B cell (primary cell): Measurements from ENCODE around the gene AMFR. TPM values are rescaled to one million over a fixed set of nuclear protein-coding genes. Genes with fewer than 3 reads are reported as not detected.
A peak's percentile ranks its signal among the peaks of the same experiment; 100 is the strongest.

Experiments used
- ATAC-seq: fragments of 200-7000 bp; cut with Tn5 transposase; one replicate; pipeline ENCODE4 v1.10.0; 2021; ENCODE audit warnings: low read depth, mild to moderate bottlenecking, moderate number of reproducible peaks, moderate library complexity
- CTCF ChIA-PET: fragments of 350-600 bp; sonication (Branson Sonifier 250); formaldehyde crosslinking; loops from one replicate; lab custom pipeline; 2021; ENCODE audit warnings: antibody characterized with exemption, inconsistent platforms; lab: Charles Lee
- POLR2A ChIA-PET: fragments of 350-600 bp; sonication (Branson Sonifier 250); formaldehyde crosslinking; loops from one replicate; lab custom pipeline; 2021; ENCODE audit warnings: antibody characterized with exemption; lab: Charles Lee
- DNase-seq: peaks from one replicate; pipeline ENCODE4 v3.0.0; 2013
- H2AFZ ChIP-seq: 2 replicates; pipeline ENCODE4 v1.6.1; 2012; ENCODE audit warnings: mild to moderate bottlenecking, low read depth, low read length; ENCODE audit not compliant: insufficient read depth, poor library complexity, severe bottlenecking
- H3K27ac ChIP-seq, 2 donors: 1 replicate in 1 of 2; 2 replicates in 1 of 2; pipeline ENCODE4 v1.5.1; 2012 to 2013; ENCODE audit warnings: low read length in 2 of 2, mild to moderate bottlenecking in 2 of 2, moderate library complexity in 1 of 2
- H3K27me3 ChIP-seq, 4 experiments: fragments of 200-600 bp in 1 of 4; sonication (generic) in 1 of 4; replicated peaks in 1 of 4; 1 replicate in 2 of 4; 2 replicates in 2 of 4; pipeline versions ENCODE4 v1.6.1 to v1.7.0; 2013 to 2016; ENCODE audit warnings: low read length in 3 of 4, mild to moderate bottlenecking in 2 of 4, mixed read lengths in 1 of 4, moderate library complexity in 1 of 4; ENCODE audit not compliant: insufficient read depth in 4 of 4, control insufficient read depth in 3 of 4; ENCODE audit errors: control extremely low read depth in 1 of 4
- H3K36me3 ChIP-seq, 2 experiments: replicated peaks in 1 of 2; 1 replicate in 1 of 2; 2 replicates in 1 of 2; pipeline versions ENCODE4 v1.6.1 to v1.7.1; 2013; ENCODE audit warnings: low read length in 1 of 2; ENCODE audit not compliant: insufficient read depth in 2 of 2, control insufficient read depth in 1 of 2; ENCODE audit errors: control extremely low read depth in 1 of 2, extremely low read depth in 1 of 2
- H3K4me1 ChIP-seq, 2 donors: fragments of 200-600 bp in 1 of 2; sonication (generic) in 1 of 2; 1 replicate in 1 of 2; 2 replicates in 1 of 2; pipeline versions ENCODE4 v1.5.1 to v1.6.1; 2013 to 2017; ENCODE audit warnings: low read length in 2 of 2; ENCODE audit not compliant: control insufficient read depth in 2 of 2, insufficient read depth in 2 of 2
- H3K4me2 ChIP-seq: replicated peaks from 2 replicates; pipeline ENCODE3; 2012; ENCODE audit warnings: mild to moderate bottlenecking, low read depth, low read length; ENCODE audit not compliant: poor library complexity, severe bottlenecking
- H3K4me3 ChIP-seq, 5 experiments: fragments of 200-600 bp in 1 of 5; sonication (generic) in 1 of 5; 1 replicate in 3 of 5; 2 replicates in 2 of 5; pipeline versions ENCODE4 v1.5.1 to v1.7.0; 2011 to 2016; ENCODE audit warnings: low read length in 4 of 5, mild to moderate bottlenecking in 4 of 5, low read depth in 2 of 5, control low read depth in 1 of 5, moderate library complexity in 1 of 5; ENCODE audit not compliant: insufficient read depth in 1 of 5; ENCODE audit errors: control extremely low read depth in 1 of 5, extremely low read depth in 1 of 5
- H3K79me2 ChIP-seq: fragments of 200-600 bp; sonication (generic); one replicate; pipeline ENCODE4 v1.6.0; 2016; ENCODE audit warnings: low read length; ENCODE audit not compliant: control insufficient read depth, insufficient read depth
- H3K9ac ChIP-seq: fragments of 200-600 bp; sonication (generic); 2 replicates; pipeline ENCODE4 v1.6.1; 2017; ENCODE audit warnings: mild to moderate bottlenecking, low read length, moderate library complexity
- H3K9me3 ChIP-seq, 3 donors: one replicate each; pipeline versions ENCODE4 v1.6.1 to v1.7.1; 2013; ENCODE audit warnings: low read length in 2 of 3; ENCODE audit not compliant: control insufficient read depth in 2 of 3, insufficient read depth in 1 of 3; ENCODE audit errors: control extremely low read depth in 1 of 3
- H4K20me1 ChIP-seq: 2 replicates; pipeline ENCODE4 v1.6.0; 2012; ENCODE audit warnings: mild to moderate bottlenecking, low read length; ENCODE audit not compliant: insufficient read depth, control insufficient read depth, poor library complexity, severe bottlenecking
- H3K27ac Mint-ChIP-seq: one replicate; pipeline ENCODE4 v1.8.0; 2021; ENCODE audit warnings: mixed read lengths
- H3K27me3 Mint-ChIP-seq: one replicate; pipeline ENCODE4 v1.8.0; 2021; ENCODE audit warnings: mixed read lengths
- H3K4me1 Mint-ChIP-seq: one replicate; pipeline ENCODE4 v1.8.0; 2021; ENCODE audit warnings: mixed read lengths
- H3K4me3 Mint-ChIP-seq: one replicate; pipeline ENCODE4 v1.8.0; 2021; ENCODE audit warnings: mixed read lengths
- H3K9me3 Mint-ChIP-seq: one replicate; pipeline ENCODE4 v1.8.0; 2022; ENCODE audit warnings: mixed read lengths; ENCODE audit not compliant: insufficient read depth
- EZH2 ChIP-seq: IDR thresholded peaks from 2 replicates; pipeline ENCODE4 v1.6.1; 2012; ENCODE audit warnings: borderline replicate concordance, low read depth, mild to moderate bottlenecking, moderate library complexity, low read length; ENCODE audit not compliant: insufficient read depth, poor library complexity, severe bottlenecking
- WGBS: methylation state at CpG from one replicate; pipeline ENCODE4 v1.1.5; 2013; ENCODE audit warnings: missing lambda C conversion rate; ENCODE audit not compliant: insufficient coverage; 5-methylcytosine and 5-hydroxymethylcytosine counted together
- intact Hi-C: fragments of 100-400 bp; cut with micrococcal nuclease; formaldehyde crosslinking; loops from one replicate; pipeline ENCODE4 v1.10.0; 2022
- polyA minus RNA-seq: library from RNA; depleted of rRNA, polyadenylated mRNA; stranded (reverse); fragments of >200 nt; gene quantifications from 2 replicates; pipeline ENCODE4 v1.2.3, GENCODE V29; 2012
- polyA plus RNA-seq: library from polyadenylated mRNA; depleted of rRNA; stranded (reverse); fragments of >200 nt; gene quantifications from 2 replicates; pipeline ENCODE4 v1.2.3, GENCODE V29; 2012
- total RNA-seq, 2 donors: library from RNA; stranded (reverse); fragments of 120-200 nt in 1 of 2; gene quantifications; 1 replicate in 1 of 2; 2 replicates in 1 of 2; pipeline versions ENCODE4 v1.2.3 to v1.2.4, GENCODE V29; 2013 to 2022
- TF ChIP-seq, protein P1 (sequence below): fragments of 200-600 bp; IDR thresholded peaks from one replicate; pipeline ENCODE4 v1.8.0; 2022; ENCODE audit warnings: antibody characterized with exemption, mild to moderate bottlenecking

AMFR gene
- 225 and 234 TPM in 2 replicates for total RNA-seq
- total RNA-seq (2013), result 172 TPM
- polyA plus RNA-seq, result 118 and 165 TPM in 2 replicates
- 226 and 307 TPM in 2 replicates for polyA minus RNA-seq

DNA sequence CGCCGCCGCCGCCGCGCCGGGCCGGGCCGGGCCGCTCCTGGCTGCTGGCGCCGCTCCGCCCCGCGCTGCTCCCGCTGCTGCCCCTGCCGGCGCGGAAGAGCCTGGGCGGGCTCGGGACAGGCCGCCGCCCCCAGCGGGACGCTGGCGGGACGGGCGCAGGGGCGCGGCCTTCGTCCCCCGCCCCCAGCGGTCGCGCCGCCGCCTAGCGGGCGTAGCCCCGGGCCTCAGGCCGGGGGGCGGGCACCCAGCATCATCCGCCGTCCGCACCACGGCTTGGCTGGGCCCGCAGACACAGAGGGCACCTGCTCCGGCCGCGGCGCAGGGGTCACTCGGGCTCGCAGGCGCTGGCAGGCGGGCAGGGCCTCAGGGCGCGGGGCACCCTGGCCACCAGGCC lies at the start of gene AMFR:
Gene AMFR (minus strand): TSS at position 107 of the 394 bp plus-strand sequence. CDS start 218 bp downstream, outside the sequence.
- intact Hi-C loops, result loop anchor here (1.0 to 10.0 kb wide), 6 partner anchors 12 to 1109 kb away; partner anchors contain the start of genes CCDC102A, HERPUD1, NUDT21 and OGFOD1
- Histone ChIP-seq H2AFZ (peak within 1 kb of the TSS; percentile 84), H3K36me3 (no peaks in the 10 kb centered on the region), H3K27ac (peak within 1 kb of the TSS; percentile 72 to 81), H3K4me1 (peaks cover 32 to 36% of the 10 kb centered on the region in 2 donors), H3K79me2 (peaks cover 46% of the 10 kb centered on the region), H3K4me2 (peak within 1 kb of the TSS; percentile 91), H3K4me3 (peak within 1 kb of the TSS; percentile 69 to 78 (median 70)), H3K9me3 (no peaks in the 10 kb centered on the region), H4K20me1 (peaks cover 25% of the 10 kb centered on the region), H3K27me3 (no peaks in the 10 kb centered on the region), H3K9ac (peak within 1 kb of the TSS; percentile 77)
- no peaks in the 10 kb centered on the region for H3K27me3 Mint-ChIP-seq
- H3K4me3 Mint-ChIP-seq, result peak within 1 kb of the TSS; percentile 98
- ChIA-PET CTCF (no interaction called here), POLR2A (no interaction called here)
- no peaks in the 10 kb centered on the region for H3K9me3 Mint-ChIP-seq
- TF ChIP-seq EZH2, result no peak
- TF ChIP-seq, protein P1, sequence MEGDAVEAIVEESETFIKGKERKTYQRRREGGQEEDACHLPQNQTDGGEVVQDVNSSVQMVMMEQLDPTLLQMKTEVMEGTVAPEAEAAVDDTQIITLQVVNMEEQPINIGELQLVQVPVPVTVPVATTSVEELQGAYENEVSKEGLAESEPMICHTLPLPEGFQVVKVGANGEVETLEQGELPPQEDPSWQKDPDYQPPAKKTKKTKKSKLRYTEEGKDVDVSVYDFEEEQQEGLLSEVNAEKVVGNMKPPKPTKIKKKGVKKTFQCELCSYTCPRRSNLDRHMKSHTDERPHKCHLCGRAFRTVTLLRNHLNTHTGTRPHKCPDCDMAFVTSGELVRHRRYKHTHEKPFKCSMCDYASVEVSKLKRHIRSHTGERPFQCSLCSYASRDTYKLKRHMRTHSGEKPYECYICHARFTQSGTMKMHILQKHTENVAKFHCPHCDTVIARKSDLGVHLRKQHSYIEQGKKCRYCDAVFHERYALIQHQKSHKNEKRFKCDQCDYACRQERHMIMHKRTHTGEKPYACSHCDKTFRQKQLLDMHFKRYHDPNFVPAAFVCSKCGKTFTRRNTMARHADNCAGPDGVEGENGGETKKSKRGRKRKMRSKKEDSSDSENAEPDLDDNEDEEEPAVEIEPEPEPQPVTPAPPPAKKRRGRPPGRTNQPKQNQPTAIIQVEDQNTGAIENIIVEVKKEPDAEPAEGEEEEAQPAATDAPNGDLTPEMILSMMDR, result peak; percentile 62
- peak within 1 kb of the TSS; percentile 97 for H3K27ac Mint-ChIP-seq
- peak; percentile 90 for DNase-seq
- peak; percentile 88 for ATAC-seq
- WGBS, result under 1% methylated on average over 57 of the region's 57 CpGs
- H3K4me1 Mint-ChIP-seq, result peaks cover 34% of the 10 kb centered on the region

DNA sequence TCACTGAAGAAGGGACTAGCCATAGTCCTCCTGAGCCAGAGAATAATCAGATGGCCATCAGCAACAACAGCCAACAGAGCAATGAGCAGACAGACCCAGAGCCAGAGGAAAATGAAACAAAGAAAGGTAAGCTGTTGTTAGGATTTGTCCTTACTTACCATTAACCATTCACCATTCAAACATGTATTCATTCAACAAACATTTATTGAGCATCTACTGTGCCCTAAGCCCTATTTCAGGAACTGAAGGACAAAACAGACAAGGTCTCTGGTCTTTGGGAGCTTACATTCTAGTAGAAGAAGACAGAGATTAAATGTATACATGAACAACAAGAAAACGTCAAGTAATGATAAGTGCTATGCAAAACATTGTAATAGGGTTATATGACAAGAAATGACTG lies 45.3 kb upstream of the AMFR start:
- H3K9me3 ChIP-seq, result no peaks in the 10 kb centered on the region
- Mint-ChIP-seq H3K4me1 (no peaks in the 10 kb centered on the region), H3K27me3 (no peaks in the 10 kb centered on the region), H3K4me3 (no peak overlapping the region), H3K27ac (no peak overlapping the region), H3K9me3 (no peaks in the 10 kb centered on the region)
- WGBS, result no CpG with 5 or more reads among the region's 1 CpG
- ChIA-PET CTCF (interaction anchor here (1.4 kb wide), 1 partner anchor 231 kb away, joined by 5 read pairs; no protein-coding TSS in a partner anchor), POLR2A (no interaction called here)
- H2AFZ ChIP-seq, result no peak overlapping the region
- no peaks in the 10 kb centered on the region for H3K79me2 ChIP-seq
- no peaks in the 10 kb centered on the region for H4K20me1 ChIP-seq
- intact Hi-C loops, result no loop called here
- H3K27me3 ChIP-seq, result no peaks in the 10 kb centered on the region
- H3K4me3 ChIP-seq, result no peak overlapping the region
- H3K27ac ChIP-seq, result no peak overlapping the region
- H3K36me3 ChIP-seq, result peaks cover 33 to 73% of the 10 kb centered on the region in 2 experiments
- TF ChIP-seq, protein P1, result no peak
- TF ChIP-seq EZH2, result no peak
- H3K4me1 ChIP-seq, result no peaks in the 10 kb centered on the region
- no peak overlapping the region for H3K4me2 ChIP-seq
- DNase-seq, result no peak
- no peak overlapping the region for H3K9ac ChIP-seq
- no peak for ATAC-seq
